Measurements from ENCODE around the gene PLPPR4.
"Not testable (repeated sequence)": the region's sequence is repeated elsewhere in the genome, so short reads cannot be mapped to it uniquely, and the experiment has no call there.

PLPPR4 gene

DNA sequence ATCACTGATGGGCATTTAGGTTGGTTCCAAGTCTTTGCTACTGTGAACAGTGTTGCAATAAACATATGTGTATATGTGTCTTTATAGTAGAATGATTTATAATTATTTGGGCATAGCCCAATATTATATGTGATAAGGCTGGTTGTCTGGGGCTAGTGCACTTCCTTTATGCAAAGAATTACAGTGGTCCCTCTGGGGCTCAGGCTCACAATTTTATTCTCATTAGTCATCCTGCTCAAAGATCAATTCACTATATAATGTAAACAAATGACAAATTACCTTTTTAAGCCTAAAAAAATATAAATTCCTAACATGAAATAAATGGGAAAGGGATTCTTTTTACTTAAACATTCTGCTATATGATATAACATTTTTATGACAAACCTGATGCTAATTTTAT is 5.0 kb downstream of the PLPPR4 start:
- no peak for DNase-seq

DNA sequence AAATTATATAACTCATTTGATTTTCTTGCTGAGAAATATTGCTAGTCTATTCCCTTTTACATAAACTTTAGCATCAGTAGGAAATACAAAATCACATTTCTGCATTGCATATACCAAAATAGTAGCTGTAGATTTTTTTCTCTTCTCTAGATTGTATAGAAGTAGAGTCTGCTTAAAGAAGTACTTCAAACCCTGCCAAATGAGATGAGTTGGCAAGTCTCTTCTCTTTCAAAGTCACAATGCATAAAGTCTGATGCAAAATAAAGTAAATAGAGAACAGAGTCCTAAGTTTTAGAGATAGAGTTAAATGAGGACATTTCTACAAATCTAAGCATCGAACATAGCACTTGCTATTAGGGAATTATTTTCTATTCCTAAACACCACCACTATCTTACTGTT is 6.4 kb downstream of the PLPPR4 start:
- no peak for DNase-seq

DNA sequence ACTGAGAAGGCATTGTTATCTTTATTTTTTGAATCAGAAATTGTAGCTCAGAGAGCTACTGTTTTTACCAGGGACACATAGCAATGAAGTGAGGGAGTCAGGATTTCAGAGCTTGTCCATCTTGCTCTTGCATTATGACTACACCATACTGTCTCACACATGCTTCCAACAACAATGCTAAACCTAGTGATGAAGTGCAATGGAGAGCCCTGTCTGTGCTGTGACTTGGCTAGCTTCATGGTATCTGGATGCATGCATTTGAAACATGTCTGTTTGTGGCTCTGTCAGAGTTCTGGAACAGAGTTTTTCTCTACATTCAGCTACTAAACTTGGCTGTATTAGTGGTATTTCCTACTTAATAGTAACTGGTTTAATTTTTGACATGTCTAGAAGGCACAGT is 7.0 kb downstream of the PLPPR4 start:
- no peak for DNase-seq

DNA sequence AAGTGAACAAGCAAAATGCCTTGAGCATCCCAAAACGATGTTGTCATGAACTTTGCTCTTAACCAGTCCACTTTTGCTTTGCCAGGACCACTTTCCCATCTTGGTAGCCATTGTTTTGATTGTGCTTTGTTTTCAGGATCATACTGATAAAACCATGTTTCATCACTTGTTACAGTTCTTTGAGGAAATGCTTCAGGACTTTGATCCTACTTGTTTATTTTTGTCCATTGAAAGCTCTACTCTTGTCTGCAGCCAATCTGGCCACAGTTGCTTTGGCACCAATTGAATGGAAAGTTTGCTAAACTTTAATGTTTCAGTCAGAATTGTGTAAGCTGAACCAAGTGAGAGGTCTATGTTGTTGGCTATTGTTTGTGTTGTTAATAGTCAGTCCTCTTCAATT is 12.8 kb downstream of the PLPPR4 start:
- no peak for DNase-seq

DNA sequence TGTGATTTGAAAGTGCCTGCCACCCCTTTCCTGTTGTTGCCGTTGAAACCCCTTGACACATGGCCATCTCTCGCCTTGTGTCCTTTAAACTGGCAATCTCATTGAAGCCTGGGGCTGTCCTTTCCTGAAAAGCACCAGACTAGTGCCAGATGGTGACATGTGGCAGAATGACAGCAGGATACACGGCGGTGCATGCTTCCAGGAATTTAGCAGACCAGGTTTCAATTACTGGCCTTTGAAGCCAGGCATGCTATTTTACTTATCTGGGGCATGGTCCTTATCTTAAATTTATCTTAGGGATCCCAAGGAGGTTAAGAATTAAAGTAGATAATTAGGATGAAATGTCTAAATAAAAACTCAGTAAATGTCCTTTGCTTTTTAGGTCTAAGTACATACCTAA is 15.2 kb downstream of the PLPPR4 start:
- no peak for DNase-seq

DNA sequence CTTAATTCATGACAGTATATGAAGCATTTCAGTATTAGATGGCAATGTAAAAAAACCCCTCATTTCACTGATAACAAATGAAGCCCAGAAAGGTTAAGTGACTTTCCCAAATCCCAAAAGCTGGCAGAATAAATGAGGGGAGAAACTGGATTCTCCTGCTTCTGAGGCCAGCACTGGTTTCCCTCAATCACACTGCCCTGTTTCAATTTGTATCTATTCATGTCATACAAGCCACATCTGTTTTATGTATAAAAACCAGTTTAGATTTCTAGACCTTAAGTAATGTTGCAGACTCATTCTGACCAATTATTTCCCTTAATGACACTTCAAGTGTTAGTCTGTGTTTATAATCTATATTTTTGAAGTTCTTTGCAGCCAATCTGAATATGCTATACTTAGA is 16.8 kb downstream of the PLPPR4 start:
- no peak for DNase-seq

DNA sequence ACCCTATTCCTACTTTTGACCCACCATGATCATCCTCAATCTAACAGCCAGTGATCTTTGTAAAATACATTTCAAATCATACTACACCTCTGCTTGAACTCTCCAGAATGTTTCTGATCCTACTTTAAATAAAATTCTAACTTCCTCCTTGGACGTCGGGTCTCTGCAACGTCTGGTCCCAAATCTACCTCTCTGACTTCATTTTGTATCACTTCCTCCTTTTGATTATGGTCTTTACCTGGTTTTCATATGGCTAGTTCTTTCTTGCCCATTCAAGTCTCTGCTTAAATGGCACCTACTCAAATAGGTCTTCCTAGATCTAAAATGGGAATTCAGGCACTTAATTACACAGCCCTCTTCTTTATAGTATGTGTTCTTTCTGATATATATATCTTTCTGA is 18.2 kb downstream of the PLPPR4 start:
- DNase-seq = no peak

DNA sequence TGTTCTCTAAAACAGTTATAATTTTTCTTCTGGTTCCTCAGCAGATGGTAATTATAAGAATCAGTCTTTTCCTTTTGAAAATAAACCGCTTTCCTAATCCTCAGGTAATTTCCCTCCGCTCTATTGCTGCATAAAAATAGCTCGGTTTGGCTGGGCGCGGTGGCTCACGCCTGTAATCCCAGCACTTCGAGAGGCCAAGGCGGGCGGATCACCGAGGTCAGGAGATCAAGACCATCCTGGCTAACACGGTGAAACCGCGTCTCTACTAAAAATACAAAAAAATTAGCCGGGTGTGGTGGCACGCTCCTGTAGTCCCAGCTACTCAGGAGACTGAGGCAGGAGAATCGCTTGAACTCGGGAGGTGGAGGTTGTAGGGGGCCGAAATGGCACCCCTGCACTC is 19.2 kb downstream of the PLPPR4 start:
- not testable (repeated sequence) for DNase-seq

DNA sequence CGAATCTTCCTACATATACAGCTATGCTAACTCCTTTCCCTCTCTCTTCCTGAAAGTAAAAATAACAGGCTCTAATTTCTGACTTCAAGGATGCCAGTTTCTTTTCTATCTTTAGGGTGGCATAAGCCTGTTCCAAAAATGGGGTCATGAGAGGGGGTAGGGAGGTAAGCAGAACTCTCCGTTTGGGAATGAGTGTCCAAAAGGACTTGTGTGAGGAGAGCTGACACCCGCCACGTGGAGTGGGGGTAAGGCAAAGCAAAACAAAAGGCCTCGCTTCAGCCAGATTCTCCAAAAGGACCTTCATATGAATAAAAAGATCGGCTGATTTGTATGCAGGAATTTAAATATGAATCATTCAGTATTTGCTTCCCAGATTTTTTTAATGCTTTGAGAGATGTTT is 28.6 kb downstream of the PLPPR4 start:
- no peak for DNase-seq

DNA sequence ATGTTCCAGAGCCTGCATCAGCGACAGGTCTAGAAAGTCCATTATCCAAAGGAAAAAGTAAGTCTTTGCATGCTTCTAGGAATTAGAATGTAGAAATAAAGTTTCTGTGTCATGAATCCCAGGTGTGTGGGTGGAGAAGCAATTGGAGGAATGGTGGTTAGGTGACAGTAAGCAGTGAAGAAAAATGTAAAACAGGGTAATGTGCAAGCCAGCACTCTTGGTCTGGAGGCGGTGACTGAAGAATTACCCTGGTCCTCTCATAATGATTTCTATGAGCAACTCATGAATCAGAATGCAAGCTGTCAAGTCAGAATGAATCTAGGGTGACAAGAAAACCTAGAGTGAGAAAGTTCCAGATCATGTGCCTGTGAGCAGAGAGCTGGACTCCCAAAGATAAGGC is 33.6 kb downstream of the PLPPR4 start:
- no peak for DNase-seq

DNA sequence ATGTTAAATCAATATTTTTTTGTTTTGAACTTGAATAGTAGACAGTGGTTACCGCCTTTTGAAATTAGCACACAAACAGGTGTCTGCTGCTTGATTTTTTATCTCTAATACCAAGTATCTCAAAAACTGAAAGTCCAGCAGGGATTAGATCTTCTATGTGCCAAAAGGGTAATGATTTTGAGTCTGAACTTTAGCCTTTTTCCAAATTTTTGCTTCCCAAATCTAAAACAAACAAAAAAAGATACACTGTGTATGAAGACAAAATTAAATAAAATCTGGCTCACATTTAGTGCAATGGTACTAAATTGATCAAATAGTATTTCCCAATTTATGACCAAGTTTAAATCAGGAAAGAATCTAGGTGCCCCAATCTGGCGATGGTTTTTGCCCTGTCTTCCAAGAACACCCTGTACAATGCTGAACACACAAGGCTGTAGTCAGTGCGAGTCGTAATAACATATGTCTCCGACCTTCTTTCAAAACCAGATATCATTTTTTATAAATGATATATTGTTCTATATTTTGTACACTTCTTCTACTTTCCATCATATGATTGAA is 40.5 kb downstream of the PLPPR4 start:
- no peak for DNase-seq

DNA sequence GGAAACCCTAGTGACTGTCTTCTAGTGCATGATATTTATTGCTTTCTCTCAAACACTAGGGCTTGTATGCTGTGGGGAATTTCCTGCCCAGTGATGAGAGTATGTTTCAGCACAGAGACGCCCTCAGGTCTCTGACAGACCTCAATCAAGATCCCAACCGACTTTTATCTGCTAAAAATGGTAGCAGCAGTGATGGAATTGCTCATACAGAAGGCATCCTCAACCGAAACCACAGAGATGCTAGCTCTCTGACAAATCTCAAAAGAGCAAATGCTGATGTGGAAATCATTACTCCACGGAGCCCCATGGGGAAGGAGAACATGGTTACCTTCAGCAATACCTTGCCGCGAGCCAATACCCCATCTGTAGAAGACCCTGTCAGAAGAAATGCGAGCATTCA is 41.3 kb downstream of the PLPPR4 start:
- no peak for DNase-seq

DNA sequence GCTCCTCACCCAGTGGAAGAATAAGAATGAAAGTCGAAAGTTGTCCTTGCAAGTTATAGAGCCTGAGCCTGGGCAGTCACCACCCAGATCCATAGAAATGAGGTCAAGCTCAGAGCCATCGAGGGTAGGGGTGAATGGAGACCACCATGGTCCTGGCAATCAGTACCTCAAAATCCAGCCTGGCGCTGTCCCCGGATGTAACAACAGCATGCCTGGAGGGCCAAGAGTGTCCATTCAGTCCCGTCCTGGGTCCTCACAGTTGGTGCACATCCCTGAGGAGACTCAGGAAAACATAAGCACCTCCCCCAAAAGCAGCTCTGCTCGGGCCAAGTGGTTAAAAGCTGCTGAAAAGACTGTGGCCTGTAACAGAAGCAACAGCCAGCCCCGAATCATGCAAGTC is 41.8 kb downstream of the PLPPR4 start:
- no peak for DNase-seq

DNA sequence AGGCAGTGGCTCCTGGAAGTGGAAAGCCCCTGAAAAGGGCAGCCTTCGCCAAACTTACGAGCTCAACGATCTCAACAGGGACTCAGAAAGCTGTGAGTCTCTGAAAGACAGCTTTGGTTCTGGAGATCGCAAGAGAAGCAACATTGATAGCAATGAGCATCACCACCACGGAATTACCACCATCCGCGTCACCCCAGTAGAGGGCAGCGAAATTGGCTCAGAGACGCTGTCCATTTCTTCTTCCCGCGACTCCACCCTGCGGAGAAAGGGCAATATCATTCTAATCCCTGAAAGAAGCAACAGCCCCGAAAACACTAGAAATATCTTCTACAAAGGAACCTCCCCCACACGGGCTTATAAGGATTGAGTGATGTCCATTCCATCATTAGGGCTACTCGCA is 42.4 kb downstream of the PLPPR4 start:
- DNase-seq = no peak

DNA sequence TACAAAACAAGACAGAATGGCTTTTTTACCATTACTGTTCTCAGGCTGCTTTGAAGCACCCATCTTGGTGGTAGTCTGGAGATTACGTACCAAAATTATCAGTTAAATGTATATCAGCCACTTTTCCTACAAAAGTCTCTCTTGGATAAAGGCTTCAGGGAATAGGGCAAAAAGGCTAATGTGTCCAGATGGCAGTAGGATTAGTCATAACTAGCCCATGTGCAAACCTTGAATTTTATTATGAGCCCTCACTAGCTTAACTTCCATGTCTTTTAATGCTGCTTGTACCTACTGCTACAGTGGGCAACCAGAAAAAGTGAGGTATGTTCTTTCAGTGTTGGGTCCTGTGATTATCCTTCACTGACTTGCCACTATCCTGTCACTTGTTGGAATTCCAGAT is 51.0 kb downstream of the PLPPR4 start:
- no peak for DNase-seq

DNA sequence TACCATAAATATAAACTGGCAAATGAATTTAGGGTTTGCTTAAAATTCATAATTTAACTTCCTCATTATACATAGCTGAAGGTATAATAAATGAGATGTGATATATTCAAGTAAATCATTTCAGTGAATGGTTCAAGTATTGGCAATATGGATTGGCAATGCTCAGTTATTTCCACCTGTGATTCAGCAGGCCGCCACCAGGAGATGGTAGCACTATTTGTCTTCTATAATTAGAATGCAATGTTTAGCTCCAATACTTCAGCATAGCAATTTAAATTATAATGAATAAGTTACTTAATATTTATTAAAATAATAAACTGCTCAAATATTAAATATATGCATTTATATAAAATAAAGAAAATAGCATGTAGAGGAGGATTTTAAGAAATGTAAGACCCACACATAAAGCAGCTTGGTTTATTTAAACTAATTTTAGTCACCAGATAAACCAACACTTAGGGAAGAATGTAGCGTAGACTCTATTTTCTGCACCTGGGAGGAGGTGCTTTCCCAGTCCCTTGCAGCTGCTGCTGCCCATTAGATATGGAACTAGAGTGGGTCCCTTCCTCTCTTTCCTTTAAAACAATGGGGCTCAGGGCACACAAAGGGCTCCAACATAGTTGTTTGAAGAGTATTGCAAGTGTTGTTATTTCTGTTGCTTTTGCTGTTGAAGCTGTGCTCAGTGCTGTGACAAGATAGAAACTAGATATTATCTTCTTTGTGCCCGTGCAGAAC is 62.1 kb downstream of the PLPPR4 start:
- DNase-seq = no peak

DNA sequence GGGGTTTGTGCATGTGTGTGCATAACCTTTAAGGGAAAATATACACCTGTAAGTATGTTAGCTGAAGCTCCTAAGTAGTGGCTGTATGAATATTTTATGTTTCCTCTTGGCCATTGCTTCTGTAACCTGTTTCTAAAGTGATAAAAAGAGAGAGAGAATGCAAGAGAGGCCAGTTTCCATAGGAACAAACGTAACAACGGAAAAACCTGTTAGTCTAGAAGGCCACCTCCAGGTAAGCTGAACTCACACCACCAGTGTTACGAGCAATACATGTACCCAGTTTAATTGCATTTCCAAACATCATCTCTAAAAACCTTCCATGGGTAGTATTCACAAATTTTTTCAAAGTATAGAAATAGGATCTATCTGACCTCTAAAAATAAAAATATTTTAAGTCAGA is 63.1 kb downstream of the PLPPR4 start:
- no peak for DNase-seq

DNA sequence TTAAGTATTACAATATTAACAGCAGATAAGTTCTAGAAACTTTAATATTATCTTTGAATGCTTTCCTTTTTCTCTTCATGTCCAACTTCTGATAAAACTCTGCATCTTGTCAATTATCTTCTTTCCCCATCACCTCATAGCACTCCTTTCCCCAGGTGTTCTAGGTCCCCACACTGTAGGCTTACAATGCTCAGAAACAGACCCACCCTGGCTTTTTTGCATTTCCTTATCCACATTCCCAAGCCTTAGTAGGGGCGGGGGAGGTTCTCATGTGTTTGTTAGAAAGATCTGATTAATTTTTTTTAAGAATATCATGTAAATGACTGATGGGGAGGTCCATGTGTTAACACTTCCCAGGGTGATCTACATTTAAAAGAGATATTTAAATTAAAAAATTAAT is 63.9 kb downstream of the PLPPR4 start:
- no peak for DNase-seq

DNA sequence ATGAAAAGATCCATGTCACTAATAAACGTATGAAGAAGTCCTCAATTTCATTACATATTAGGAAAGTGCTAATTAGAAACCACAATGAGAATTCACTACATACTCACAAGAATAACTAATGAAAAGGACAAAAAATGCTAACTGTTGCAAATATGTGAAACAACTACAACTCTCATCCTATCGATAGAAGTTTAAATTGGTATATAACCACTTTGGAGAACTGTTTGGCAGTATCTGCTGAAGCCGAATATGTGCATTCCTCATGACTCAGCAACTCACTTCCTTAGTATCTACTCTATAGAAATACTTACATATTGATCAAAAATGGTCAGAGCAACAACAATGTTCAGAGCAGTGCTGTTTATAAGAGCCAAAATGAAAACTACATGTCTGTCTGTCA is 66.8 kb downstream of the PLPPR4 start:
- DNase-seq = no peak

DNA sequence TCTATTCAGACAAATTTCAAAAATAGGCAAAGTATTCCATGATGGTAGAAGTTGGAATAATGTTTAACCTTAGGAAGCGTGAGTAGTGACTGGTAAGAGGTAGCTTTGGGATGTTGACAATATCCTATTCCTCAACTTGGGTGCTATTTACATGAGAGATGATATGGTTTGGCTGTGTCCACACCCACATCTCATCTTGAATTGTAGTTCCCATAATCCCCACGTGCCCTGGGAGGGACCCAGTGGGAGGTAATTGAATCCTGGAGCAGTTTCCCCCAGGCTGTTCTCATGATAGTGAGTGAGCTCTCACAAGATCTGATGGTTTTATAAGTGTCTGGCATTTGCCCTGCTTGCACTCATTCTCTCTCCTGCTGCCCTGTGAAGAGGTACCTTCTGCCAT is 67.3 kb downstream of the PLPPR4 start:
- DNase-seq = no peak

DNA sequence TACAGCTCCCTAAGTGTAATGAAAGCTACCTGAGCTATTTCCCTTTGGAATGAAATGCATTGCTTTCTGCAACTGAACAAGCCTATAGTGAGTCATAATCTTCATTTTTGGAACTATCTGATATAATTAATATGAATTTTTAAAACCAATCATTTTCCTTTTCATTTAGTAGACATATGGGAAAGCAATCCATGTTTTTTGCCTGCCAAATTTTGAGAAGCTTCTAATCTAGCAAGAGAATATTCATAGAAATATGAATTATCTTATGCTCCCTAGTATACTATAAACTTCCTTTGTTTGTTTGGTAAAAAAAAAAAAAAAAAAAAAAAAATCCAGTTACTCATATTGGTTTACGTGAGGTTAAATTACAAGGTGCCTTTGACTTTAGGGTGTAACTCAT is 68.3 kb downstream of the PLPPR4 start:
- no peak for DNase-seq

DNA sequence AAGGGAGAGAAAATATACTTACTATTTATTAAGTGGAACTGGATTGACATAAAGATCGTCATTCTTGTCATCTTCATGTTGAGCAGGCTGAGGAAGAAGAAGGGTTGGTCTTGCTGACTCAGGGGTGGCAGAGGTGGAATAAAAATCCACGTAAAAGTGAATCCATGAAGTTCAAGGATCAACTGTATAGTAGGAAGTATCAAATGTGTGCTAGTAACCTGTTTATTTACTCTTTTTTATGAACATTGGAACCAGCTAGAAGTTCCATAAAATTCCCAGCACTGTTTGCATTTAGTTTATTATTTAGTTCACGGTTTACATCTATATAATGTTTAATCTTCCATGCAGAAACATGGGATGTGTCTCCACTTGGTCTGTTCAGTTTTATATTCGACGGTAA is 70.7 kb downstream of the PLPPR4 start:
- DNase-seq = no peak

DNA sequence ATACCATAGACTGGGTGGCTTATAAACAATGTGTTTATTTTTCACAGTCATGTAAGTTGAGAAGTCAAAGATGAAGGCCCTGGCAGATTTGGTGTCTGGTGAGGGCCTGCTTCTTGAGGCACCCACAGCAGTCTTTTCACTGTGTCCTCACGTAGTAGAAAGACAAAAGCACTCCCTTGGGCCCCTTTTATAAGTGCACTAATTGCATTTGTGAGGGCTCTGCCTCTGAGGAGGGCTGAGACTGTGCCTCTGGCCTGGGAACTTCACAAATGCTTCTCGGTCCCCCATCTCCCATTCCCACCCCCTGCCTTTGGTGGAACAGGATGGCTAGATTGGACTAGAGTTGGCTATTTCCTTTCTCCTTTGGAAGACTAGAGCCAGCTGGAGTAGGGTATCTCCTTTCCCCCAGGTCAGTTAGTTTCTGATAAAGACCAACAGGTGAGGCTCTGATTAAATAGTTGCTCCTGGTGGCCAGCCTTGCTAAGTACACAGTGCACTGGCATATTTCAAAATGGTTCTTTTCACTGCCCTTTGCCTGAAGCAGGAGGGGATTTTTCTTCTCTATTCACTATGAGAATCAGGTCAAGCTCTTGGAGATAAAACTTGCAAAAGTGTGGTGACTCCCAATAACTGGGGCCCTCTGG is 82.9 kb downstream of the PLPPR4 start:
- no peak for DNase-seq

DNA sequence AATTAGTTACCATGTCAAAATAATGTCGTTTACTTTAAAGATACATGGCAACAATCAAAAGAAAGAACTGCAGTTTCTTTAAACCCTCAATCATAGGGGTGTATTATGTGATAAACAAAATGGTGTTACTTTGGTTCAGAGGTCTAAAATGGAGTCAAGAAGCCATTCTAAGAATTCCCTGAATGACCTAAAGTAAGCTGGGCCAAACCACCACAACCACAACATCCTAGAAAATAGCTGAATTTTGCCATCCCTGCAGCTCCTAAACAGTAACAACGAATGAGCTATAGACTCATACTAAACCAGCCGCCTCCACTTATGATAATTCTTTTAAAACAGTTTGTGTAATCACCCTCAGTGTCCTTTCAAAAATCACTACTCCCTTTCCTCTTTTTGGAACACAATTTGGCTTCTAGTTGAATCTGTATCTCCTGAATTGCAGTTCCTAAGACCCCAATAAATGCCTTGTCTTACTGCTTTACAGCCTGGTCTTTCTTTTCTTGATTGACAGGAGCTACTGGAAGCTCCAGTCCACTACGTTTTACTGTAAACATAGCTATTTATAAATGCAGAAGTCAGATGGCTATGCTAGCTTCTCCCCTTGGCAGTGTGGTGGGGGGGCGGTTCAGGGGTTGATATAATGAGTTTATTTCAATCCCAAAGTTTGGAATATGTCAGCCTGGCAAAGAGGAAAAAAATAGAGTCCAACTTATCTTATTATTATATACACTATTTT is 84.3 kb downstream of the PLPPR4 start:
- no peak for DNase-seq
